K562 (cell line): ENCODE measurements around the gene LRRC4C. TPM values are rescaled to one million over a fixed set of nuclear protein-coding genes. Genes with fewer than 3 reads are reported as not detected.

Experiments
- KAT7 ChIP-seq: sonication (generic); formaldehyde crosslinking; IDR thresholded peaks from 2 replicates; pipeline ENCODE4 v1.8.0; 2022; ENCODE audit warnings: missing genetic modification reagents, mild to moderate bottlenecking, borderline replicate concordance
- MYBL2 ChIP-seq, 2 experiments: fragments of 450-650 bp in 1 of 2; sonication (generic) in 1 of 2; formaldehyde crosslinking in 1 of 2; IDR thresholded peaks; 2 replicates each; pipeline versions ENCODE4 v1.6.1 to v1.8.1; 2017 to 2022; ENCODE audit warnings: borderline replicate concordance in 1 of 2, inconsistent platforms in 1 of 2, low read depth in 1 of 2, mild to moderate bottlenecking in 1 of 2, missing genetic modification reagents in 1 of 2, moderate library complexity in 1 of 2
- PURB ChIP-seq: sonication (generic); formaldehyde crosslinking; IDR thresholded peaks from 2 replicates; pipeline ENCODE4 v1.9.0; 2021; ENCODE audit warnings: low read depth, mild to moderate bottlenecking, missing genetic modification reagents
- SREBF2 ChIP-seq: sonication (generic); formaldehyde crosslinking; IDR thresholded peaks from 2 replicates; pipeline ENCODE4 v1.4.0; 2020; ENCODE audit warnings: mild to moderate bottlenecking, missing genetic modification reagents
- ZBTB2 ChIP-seq: fragments of 450-650 bp; IDR thresholded peaks from 2 replicates; pipeline ENCODE4 v1.6.1; 2016; ENCODE audit warnings: antibody characterized with exemption
- ZNF224 ChIP-seq: sonication (generic); formaldehyde crosslinking; IDR thresholded peaks from 2 replicates; pipeline ENCODE4 v1.8.0; 2022; ENCODE audit warnings: mild to moderate bottlenecking, missing genetic modification reagents
- ZNF79 ChIP-seq: fragments of 250-450 bp; sonication (Bioruptor Pico); IDR thresholded peaks from 2 replicates; pipeline ENCODE4 v1.4.0; 2020; ENCODE audit warnings: low read depth, mild to moderate bottlenecking, moderate library complexity
- polyA plus RNA-seq, 8 experiments: library from polyadenylated mRNA; depleted of rRNA in 4 of 8; stranded (reverse) in 5 of 8; unstranded in 3 of 8; fragments of >200 nt; fragmentation: Nextera tagmentation in 2 of 8; fragmentation: Illumina TruSeq in 1 of 8; extraction: Ambion mirVana in 2 of 8; extraction: Trizol in 1 of 8; gene quantifications; 2 replicates each; pipeline versions ENCODE4 v1.2.1 to v1.2.3, GENCODE V29; 2011 to 2014; ENCODE audit warnings: inconsistent platforms in 1 of 8, missing spikeins in 1 of 8
- total RNA-seq, 7 experiments: library from RNA; depleted of rRNA in 6 of 7; stranded (reverse); fragments of >200 nt in 6 of 7; fragmentation: Illumina TruSeq in 2 of 7; extraction: Trizol in 2 of 7; gene quantifications; 2 replicates each; pipeline versions ENCODE4 v1.2.1 to v1.2.3, GENCODE V29; 2011 to 2021; ENCODE audit warnings: low replicate concordance in 1 of 7
- TF ChIP-seq, protein P1 (sequence below): fragments of 450-650 bp; IDR thresholded peaks from 2 replicates; pipeline ENCODE4 v1.6.1; 2017; ENCODE audit warnings: antibody characterized with exemption, mild to moderate bottlenecking
- TF ChIP-seq, protein P2 (sequence below): fragments of 250-450 bp; sonication (Bioruptor Pico); IDR thresholded peaks from 2 replicates; pipeline ENCODE4 v1.5.0; 2020; ENCODE audit warnings: mild to moderate bottlenecking, borderline replicate concordance

LRRC4C gene
- total and polyA plus RNA-seq, 9 of the 15 experiments (the other 6 are each of a cell fraction or from before 2014, with no cell fraction given): not detected

DNA sequence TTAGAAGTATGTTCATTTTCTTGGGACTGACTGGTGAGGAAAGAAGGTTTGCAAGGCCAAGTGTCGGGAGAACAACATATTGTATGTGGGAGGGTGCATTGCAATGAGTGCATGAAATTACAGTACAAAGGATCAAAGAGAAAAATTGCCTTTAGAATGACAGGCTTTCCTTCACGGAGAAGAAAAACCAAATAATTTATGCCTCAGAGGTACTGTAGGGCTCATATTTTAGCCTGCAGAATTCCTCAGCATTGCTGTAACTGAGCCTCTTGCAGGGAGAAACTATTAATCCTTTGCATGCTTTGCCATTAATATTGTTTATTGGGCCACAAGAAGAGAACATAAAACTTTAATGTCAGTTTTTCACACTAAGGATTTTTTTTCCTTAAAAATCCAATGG lies 60.1 kb downstream of the LRRC4C start (continued):
- TF ChIP-seq ZBTB2 (no peak), PURB (CRISPR knock-in tag) (no peak), ZNF79 (CRISPR knock-in tag) (no peak), MYBL2 (IDR thresholded peaks at IDR 0.05; ENCODE audit: low read depth) (no peak), MYBL2 (CRISPR knock-in tag; IDR thresholded peaks at IDR 0.05; ENCODE audit: borderline replicate concordance) (no peak), KAT7 (CRISPR knock-in tag) (no peak), SREBF2 (CRISPR knock-in tag) (no peak), ZNF224 (CRISPR knock-in tag) (no peak)
- TF ChIP-seq, protein P1, sequence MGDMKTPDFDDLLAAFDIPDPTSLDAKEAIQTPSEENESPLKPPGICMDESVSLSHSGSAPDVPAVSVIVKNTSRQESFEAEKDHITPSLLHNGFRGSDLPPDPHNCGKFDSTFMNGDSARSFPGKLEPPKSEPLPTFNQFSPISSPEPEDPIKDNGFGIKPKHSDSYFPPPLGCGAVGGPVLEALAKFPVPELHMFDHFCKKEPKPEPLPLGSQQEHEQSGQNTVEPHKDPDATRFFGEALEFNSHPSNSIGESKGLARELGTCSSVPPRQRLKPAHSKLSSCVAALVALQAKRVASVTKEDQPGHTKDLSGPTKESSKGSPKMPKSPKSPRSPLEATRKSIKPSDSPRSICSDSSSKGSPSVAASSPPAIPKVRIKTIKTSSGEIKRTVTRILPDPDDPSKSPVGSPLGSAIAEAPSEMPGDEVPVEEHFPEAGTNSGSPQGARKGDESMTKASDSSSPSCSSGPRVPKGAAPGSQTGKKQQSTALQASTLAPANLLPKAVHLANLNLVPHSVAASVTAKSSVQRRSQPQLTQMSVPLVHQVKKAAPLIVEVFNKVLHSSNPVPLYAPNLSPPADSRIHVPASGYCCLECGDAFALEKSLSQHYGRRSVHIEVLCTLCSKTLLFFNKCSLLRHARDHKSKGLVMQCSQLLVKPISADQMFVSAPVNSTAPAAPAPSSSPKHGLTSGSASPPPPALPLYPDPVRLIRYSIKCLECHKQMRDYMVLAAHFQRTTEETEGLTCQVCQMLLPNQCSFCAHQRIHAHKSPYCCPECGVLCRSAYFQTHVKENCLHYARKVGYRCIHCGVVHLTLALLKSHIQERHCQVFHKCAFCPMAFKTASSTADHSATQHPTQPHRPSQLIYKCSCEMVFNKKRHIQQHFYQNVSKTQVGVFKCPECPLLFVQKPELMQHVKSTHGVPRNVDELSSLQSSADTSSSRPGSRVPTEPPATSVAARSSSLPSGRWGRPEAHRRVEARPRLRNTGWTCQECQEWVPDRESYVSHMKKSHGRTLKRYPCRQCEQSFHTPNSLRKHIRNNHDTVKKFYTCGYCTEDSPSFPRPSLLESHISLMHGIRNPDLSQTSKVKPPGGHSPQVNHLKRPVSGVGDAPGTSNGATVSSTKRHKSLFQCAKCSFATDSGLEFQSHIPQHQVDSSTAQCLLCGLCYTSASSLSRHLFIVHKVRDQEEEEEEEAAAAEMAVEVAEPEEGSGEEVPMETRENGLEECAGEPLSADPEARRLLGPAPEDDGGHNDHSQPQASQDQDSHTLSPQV: no peak
- TF ChIP-seq, protein P2, sequence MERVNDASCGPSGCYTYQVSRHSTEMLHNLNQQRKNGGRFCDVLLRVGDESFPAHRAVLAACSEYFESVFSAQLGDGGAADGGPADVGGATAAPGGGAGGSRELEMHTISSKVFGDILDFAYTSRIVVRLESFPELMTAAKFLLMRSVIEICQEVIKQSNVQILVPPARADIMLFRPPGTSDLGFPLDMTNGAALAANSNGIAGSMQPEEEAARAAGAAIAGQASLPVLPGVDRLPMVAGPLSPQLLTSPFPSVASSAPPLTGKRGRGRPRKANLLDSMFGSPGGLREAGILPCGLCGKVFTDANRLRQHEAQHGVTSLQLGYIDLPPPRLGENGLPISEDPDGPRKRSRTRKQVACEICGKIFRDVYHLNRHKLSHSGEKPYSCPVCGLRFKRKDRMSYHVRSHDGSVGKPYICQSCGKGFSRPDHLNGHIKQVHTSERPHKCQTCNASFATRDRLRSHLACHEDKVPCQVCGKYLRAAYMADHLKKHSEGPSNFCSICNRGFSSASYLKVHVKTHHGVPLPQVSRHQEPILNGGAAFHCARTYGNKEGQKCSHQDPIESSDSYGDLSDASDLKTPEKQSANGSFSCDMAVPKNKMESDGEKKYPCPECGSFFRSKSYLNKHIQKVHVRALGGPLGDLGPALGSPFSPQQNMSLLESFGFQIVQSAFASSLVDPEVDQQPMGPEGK (CRISPR knock-in tag): no peak
